WI38 (cell line): Measurements from ENCODE around the gene DNAJC17.

Source experiments
- H3K4me3 ChIP-seq: 2 replicates; pipeline ENCODE4 v1.5.1; 2011; ENCODE audit warnings: low read depth, mild to moderate bottlenecking, control low read depth, low read length
- CTCF ChIP-seq: IDR thresholded peaks from 2 replicates; pipeline ENCODE4 v1.5.1; 2012; ENCODE audit warnings: low read depth, mild to moderate bottlenecking, control low read depth, low read length

Gene DNAJC17

GRCh38 chr15:40850576-40851112 is 43.4 kb upstream of the DNAJC17 start:
- no peak for TF ChIP-seq CTCF
- H3K4me3 ChIP-seq, result no peak overlapping the region

DNA sequence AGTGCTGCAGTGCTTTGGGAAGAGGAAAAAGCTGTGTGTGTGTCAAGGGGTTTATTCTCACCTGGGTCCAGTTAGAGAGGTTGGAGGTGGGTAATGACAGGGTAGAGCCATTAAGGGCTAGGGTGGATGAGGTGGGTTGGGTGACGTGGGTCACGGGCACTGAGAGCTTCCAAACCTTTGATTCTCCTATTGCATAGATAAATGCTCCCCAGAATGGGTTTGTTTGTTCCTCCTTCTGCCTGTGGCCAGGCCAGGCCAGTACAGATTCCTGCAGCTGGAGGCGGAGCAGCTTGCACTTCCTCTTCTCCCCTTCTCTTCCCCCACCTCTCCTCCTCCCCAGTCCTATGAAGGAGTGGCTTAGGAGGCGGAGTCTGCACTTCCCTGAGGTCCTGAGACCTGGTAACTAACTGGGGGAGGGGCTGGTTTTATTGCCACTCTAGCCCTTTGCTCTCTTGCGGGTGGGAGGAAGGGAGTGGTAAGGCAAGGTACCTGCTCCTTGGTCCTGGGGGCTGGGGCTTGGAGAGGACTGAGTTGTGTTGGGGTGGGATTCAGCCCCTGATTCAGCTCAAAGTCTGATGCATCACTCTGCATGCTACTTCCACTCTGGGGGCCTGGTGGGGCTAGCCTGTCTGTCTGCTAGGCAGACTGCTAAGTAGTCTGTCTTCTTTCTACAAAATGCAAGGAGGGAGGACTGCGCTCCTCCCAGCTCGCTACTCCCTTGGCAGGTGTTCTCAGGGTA is 40.1 kb upstream of the DNAJC17 start:
- no peak for TF ChIP-seq CTCF
- H3K4me3 ChIP-seq, result no peak overlapping the region

GRCh38 chr15:40846841-40847222 is 39.6 kb upstream of the DNAJC17 start:
- H3K4me3 ChIP-seq, result no peak overlapping the region
- no peak for TF ChIP-seq CTCF

- no peak for TF ChIP-seq CTCF
- no peak overlapping the region for H3K4me3 ChIP-seq
Observed at GRCh38 chr15:40845511-40846284, 38.4 kb upstream of the DNAJC17 start.

GRCh38 chr15:40845036-40845435 is 37.8 kb upstream of the DNAJC17 start:
- TF ChIP-seq CTCF, result no peak
- no peak overlapping the region for H3K4me3 ChIP-seq

GRCh38 chr15:40844696-40845030 is 37.4 kb upstream of the DNAJC17 start:
- TF ChIP-seq CTCF, result no peak
- H3K4me3 ChIP-seq, result peak overlapping the region; percentile 24
